Hepatocyte (in vitro differentiated cells): ENCODE data around the gene DISC1. TPM values are rescaled to one million over a fixed set of nuclear protein-coding genes. Genes with fewer than 3 reads are reported as not detected.

Source experiments
- DNase-seq: peaks from one replicate; pipeline ENCODE4 v3.0.0-alpha.2; 2016; ENCODE audit warnings: low spot score
- H2AFZ ChIP-seq: fragments of 200-600 bp; sonication (generic); 2 replicates; pipeline ENCODE4 v1.6.0; 2016; ENCODE audit warnings: antibody characterized with exemption, mild to moderate bottlenecking
- H3K27ac ChIP-seq: fragments of 200-600 bp; sonication (generic); 2 replicates; pipeline ENCODE4 v1.5.1; 2016; ENCODE audit warnings: mild to moderate bottlenecking
- H3K27me3 ChIP-seq: fragments of 200-600 bp; sonication (generic); 2 replicates; pipeline ENCODE4 v1.6.1; 2016
- H3K36me3 ChIP-seq: fragments of 200-600 bp; sonication (generic); replicated peaks from 2 replicates; pipeline ENCODE4 v1.5.1; 2016; ENCODE audit warnings: low read depth; ENCODE audit not compliant: insufficient read depth
- H3K4me1 ChIP-seq: fragments of 200-600 bp; sonication (generic); 2 replicates; pipeline ENCODE4 v1.5.1; 2016; ENCODE audit warnings: mild to moderate bottlenecking, moderate library complexity; ENCODE audit not compliant: insufficient read depth
- H3K4me2 ChIP-seq: fragments of 200-600 bp; sonication (generic); 2 replicates; pipeline ENCODE4 v1.6.0; 2016
- H3K4me3 ChIP-seq: fragments of 200-600 bp; sonication (generic); 2 replicates; pipeline ENCODE4 v1.5.1; 2016; ENCODE audit warnings: mild to moderate bottlenecking
- H3K79me2 ChIP-seq: fragments of 200-600 bp; sonication (generic); 2 replicates; pipeline ENCODE4 v1.6.0; 2017; ENCODE audit warnings: mild to moderate bottlenecking
- H3K9me2 ChIP-seq: fragments of 200-600 bp; sonication (generic); replicated peaks from 2 replicates; pipeline ENCODE4 v1.6.0; 2017; ENCODE audit warnings: mild to moderate bottlenecking; ENCODE audit not compliant: insufficient read depth
- H3K9me3 ChIP-seq: fragments of 200-600 bp; sonication (generic); 2 replicates; pipeline ENCODE4 v1.5.1; 2016; ENCODE audit warnings: low read depth, mild to moderate bottlenecking
- H4K20me1 ChIP-seq: fragments of 200-600 bp; sonication (generic); 2 replicates; pipeline ENCODE4 v1.6.0; 2016; ENCODE audit warnings: mild to moderate bottlenecking; ENCODE audit not compliant: insufficient read depth, poor library complexity, severe bottlenecking
- CTCF ChIP-seq: fragments of 200-600 bp; sonication (generic); IDR thresholded peaks from 2 replicates; pipeline ENCODE4 v1.5.1; 2016; ENCODE audit warnings: antibody characterized with exemption, mild to moderate bottlenecking; ENCODE audit not compliant: poor library complexity
- EZH2 ChIP-seq: fragments of 200-600 bp; sonication (generic); IDR thresholded peaks from 2 replicates; pipeline ENCODE4 v1.6.1; 2016; ENCODE audit warnings: antibody characterized with exemption, mild to moderate bottlenecking, borderline replicate concordance
- EZH2phosphoT487 ChIP-seq: fragments of 200-600 bp; sonication (generic); IDR thresholded peaks from one replicate; pipeline ENCODE4 v1.6.1; 2018; ENCODE audit warnings: antibody characterized with exemption, mild to moderate bottlenecking, low read depth, moderate library complexity; ENCODE audit not compliant: unreplicated experiment, severe bottlenecking
- WGBS: methylation state at CpG from one replicate; pipeline ENCODE4 v1.1.6; 2016; ENCODE audit warnings: low lambda C conversion rate; ENCODE audit errors: missing lambda C conversion rate; 5-methylcytosine and 5-hydroxymethylcytosine counted together
- polyA plus RNA-seq: library from polyadenylated mRNA; unstranded; fragments of >200 nt; fragmentation: Nextera tagmentation; extraction: Ambion mirVana; gene quantifications from 2 replicates; pipeline ENCODE4 v1.2.1, GENCODE V29; 2016
- total RNA-seq: library from RNA; depleted of rRNA; stranded (reverse); fragments of >200 nt; gene quantifications from 2 replicates; pipeline ENCODE4 v1.2.3, GENCODE V29; 2014

Gene DISC1
- total and polyA plus RNA-seq, 2 experiments from 2014 or later = 3.0 to 4.7 TPM

- no peak overlapping the region for H2AFZ ChIP-seq
- H3K27me3 ChIP-seq = no peaks in the 10 kb centered on the region
- H3K9me3 ChIP-seq = no peaks in the 10 kb centered on the region
- H3K9me2 ChIP-seq = no peaks in the 10 kb centered on the region
- no peaks in the 10 kb centered on the region for H3K79me2 ChIP-seq
- H3K4me2 ChIP-seq = peak overlapping the region; percentile 53
- no peak overlapping the region for H3K4me3 ChIP-seq
- no peaks in the 10 kb centered on the region for H4K20me1 ChIP-seq
- DNase-seq = peak; percentile 48
- H3K36me3 ChIP-seq = no peaks in the 10 kb centered on the region
- peaks cover 39% of the 10 kb centered on the region for H3K4me1 ChIP-seq
- no peak for TF ChIP-seq CTCF
- no peak for TF ChIP-seq EZH2phosphoT487
- TF ChIP-seq EZH2 = no peak
- WGBS = 8% methylated on average over 5 of the region's 5 CpGs
- peak overlapping the region; percentile 52 for H3K27ac ChIP-seq
Measured at GRCh38 chr1:231934797-231935196, 308.2 kb downstream of the DISC1 start.

GRCh38 chr1:231935856-231936255 lies 309.3 kb downstream of the DISC1 start:
- H2AFZ ChIP-seq = no peak overlapping the region
- H3K27me3 ChIP-seq = no peaks in the 10 kb centered on the region
- no peak overlapping the region for H3K4me3 ChIP-seq
- H3K9me3 ChIP-seq = no peaks in the 10 kb centered on the region
- no peaks in the 10 kb centered on the region for H3K36me3 ChIP-seq
- no peaks in the 10 kb centered on the region for H4K20me1 ChIP-seq
- peaks cover 40% of the 10 kb centered on the region for H3K4me1 ChIP-seq
- H3K4me2 ChIP-seq = no peak overlapping the region
- no peaks in the 10 kb centered on the region for H3K9me2 ChIP-seq
- TF ChIP-seq EZH2phosphoT487 (no peak), CTCF (no peak), EZH2 (no peak)
- 69% methylated on average over 7 of the region's 7 CpGs for WGBS
- no peak for DNase-seq
- no peaks in the 10 kb centered on the region for H3K79me2 ChIP-seq
- no peak overlapping the region for H3K27ac ChIP-seq

- no peaks in the 10 kb centered on the region for H3K79me2 ChIP-seq
- no peak for TF ChIP-seq EZH2
- H3K4me3 ChIP-seq = no peak overlapping the region
- H3K9me3 ChIP-seq = no peaks in the 10 kb centered on the region
- peaks cover 38% of the 10 kb centered on the region for H3K4me1 ChIP-seq
- H3K36me3 ChIP-seq = no peaks in the 10 kb centered on the region
- 42% methylated on average over 9 of the region's 9 CpGs for WGBS
- no peak overlapping the region for H3K27ac ChIP-seq
- DNase-seq = peak; percentile 52
- H3K4me2 ChIP-seq = peak overlapping the region; percentile 51
- H2AFZ ChIP-seq = no peak overlapping the region
- H4K20me1 ChIP-seq = no peaks in the 10 kb centered on the region
- no peaks in the 10 kb centered on the region for H3K9me2 ChIP-seq
- H3K27me3 ChIP-seq = no peaks in the 10 kb centered on the region
Measured at GRCh38 chr1:231936983-231937775, 310.6 kb downstream of the DISC1 start.

- Histone ChIP-seq H3K9me2 (no peaks in the 10 kb centered on the region), H3K4me2 (no peak overlapping the region), H3K4me3 (no peak overlapping the region), H3K36me3 (no peaks in the 10 kb centered on the region), H3K27me3 (no peaks in the 10 kb centered on the region), H2AFZ (no peak overlapping the region), H3K27ac (no peak overlapping the region), H3K4me1 (peaks cover 38% of the 10 kb centered on the region), H3K9me3 (no peaks in the 10 kb centered on the region), H4K20me1 (no peaks in the 10 kb centered on the region), H3K79me2 (no peaks in the 10 kb centered on the region)
- DNase-seq = no peak
- 95% methylated on average over 2 of the region's 2 CpGs for WGBS
- TF ChIP-seq EZH2 (no peak), EZH2phosphoT487 (no peak), CTCF (no peak)
Measured at GRCh38 chr1:231938211-231938610, 311.6 kb downstream of the DISC1 start.
